ENCODE data around the gene GNB1L.

Gene GNB1L

DNA sequence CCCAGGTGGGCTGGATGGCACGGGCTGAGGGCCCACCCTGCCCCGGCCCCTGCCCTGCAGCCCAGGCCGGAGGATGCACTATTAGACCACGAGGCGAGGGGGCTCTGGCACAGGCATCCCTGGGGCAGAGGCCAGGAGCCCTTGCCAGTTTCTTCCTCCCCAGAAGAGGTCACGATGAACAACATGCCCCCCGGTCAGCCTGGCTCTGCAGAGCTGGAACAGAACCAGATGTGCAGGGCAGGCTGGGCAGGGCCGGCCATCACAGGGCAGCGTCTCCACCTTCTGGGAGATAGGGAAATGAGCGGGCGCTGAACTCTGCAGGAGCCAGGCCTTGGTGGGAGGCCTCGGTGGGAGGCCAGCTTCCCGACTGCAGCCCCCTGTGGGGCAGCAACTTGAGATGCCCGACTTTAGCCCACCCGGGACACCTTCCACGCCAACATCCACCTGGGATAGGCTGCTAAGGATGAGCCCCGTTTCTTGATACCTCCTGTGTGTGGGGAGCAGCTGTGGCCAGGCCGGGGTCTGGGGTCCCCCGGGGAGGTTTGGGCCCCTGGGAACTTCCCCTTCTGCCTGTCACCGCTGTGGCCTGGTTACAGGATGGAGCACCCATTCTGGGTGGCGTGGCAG is 21.8 kb upstream of the GNB1L start:
- DNase-seq (ENCODE audit: low spot score): no peak

DNA sequence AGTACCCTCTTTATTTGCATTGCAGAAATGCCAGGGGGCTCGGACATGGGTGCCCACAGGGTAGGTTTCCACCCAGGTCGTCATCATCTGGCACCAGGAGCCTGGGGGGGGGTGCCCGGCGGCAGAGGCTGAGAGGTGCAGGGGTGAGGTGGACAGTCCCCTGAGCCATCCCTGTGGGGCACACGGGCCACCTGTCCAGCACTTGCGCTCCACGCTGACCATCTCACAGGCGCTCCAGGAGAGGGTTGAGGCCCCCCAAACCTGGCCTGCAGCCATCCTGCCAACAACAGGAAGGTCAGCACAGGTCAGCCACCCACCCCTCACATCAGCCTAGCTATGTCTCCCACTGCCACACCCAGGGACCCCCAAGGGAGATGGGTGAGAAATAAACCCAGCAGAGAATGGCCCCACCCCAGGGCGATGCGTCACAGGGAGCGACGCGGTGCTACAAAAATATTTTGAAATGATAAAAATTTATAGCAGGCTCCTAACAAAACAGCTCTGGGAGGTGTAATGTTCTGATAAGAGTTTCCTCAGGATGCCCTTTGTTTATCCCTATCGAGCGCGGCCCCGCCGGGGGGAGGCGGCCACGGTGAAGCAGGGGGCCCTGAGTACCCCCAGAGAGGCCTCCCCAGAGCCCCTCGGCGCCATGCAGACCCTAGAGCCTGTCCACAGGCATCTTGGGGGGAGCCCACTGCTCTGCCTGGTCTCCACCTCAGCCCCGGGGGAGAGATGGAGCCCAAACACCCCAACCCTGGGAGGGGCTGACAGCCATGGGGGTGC is 21.0 kb upstream of the GNB1L start:
- no peak for DNase-seq (ENCODE audit: low spot score)

DNA sequence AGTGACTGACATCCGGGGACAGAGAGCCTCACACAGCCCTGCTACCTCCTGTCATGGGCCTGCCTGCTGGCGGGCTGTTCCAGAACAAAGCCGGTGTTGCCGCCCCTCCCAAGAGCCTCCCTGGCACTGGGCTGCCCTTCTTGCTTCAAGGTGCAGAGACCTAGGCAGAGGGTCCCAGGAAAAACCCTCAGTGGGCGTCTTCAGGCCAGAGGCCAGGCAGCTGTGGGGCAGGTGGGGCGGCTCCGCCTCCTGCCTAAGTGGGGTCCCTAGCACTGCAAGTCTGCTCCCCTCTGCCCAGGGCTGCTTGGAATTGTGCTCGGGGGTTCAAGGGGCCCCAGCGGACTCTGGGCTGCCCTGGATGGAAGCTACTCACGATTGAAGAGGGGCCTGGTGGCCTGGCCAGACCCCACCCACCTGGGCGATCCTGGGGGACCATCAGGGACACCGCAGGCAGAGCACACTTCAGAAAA is 20.4 kb upstream of the GNB1L start:
- no peak for DNase-seq (ENCODE audit: low spot score)

DNA sequence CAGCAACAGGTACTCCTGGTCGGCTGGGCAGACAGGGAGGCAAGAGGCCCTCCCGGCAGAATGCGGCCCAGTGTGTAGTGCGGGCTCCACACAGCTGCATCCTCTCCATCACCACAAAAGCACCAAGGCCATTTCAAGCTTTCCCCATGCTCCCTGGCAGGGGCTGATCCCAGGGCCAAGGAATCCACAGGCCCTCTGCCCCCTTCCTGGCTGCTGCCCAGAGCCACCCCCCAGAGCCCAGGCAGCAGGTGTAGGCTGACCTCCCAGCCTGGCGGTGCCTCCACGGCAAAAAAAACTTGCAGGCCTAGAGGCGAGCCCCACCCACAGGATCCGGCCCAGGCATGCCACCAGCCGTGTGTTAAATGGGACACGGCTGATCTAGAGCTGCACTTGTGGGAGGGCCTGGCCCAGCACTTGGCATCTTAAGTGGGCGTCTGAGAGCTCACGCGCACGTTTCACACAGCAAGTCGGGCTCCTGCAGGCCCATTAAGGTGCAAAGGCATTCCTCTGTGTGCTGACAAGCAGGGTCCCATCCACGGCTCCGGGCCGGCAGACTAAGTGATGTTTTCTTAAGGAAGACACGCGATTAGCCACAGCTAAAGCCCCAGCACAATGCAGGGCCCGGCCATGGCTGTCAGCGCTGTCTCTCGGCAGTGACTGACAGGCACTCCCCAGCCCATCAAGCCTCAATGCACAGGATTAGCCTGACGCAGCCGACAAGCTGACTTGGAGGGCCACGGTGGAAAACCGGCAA is 19.8 kb upstream of the GNB1L start:
- DNase-seq (ENCODE audit: low spot score): no peak

DNA sequence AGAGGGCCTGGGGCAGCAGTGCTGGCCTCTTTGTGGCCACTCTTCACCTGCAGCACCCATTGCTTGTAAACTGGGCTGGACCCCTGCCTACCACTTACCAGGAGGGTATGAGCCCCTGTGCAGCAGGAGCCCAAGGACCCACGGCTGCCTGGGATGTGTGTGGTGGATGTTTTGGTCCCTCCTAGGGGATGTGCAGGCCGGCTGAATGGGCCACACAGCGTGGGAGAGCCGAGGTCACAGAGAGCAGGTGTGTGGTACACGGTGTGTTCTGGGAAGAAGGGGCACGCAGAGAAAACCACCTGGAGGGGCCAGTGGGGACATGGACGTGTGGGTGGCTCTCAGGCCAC is 19.3 kb upstream of the GNB1L start:
- DNase-seq (ENCODE audit: low spot score): no peak

DNA sequence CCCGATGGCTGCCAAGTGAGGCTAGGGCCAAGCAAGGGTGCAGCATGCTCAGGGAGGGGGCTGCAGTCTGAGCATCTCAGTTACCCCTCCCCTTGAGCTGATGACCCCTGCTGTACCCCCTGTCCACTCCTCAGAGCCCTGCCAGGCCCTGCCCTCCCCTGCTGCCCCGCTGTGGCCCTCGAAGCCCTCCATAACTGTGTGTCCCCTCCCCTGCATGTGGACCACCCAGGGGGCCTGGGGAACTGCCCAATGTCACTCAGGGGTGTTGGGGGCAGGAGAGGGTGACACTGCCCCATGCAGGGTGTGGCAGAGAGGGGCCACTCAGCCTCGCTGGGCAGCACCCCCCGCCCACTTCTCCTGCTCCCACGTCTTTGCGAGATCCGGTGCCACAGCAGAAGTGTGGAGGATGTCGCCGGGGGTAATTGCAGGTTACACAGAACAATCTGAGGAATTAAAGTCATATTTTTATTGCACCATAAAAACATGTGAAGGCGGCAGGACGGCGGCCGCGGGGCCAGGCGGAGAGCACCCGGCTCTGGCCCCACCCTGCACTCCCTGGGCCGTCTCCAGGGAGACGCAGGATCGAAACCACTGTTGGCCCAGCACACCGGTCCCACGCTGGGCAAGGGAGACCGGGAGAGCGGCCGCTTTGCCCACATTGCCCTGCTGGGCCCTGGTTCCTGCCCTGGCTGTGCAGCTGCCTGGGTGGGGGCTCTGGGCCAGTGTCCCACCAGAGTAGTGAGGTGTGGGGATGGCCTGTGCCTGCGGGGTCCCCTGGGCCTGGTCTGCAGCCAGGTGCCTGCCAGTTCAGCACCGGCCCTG is 18.7 kb upstream of the GNB1L start:
- DNase-seq (ENCODE audit: low spot score): no peak

DNA sequence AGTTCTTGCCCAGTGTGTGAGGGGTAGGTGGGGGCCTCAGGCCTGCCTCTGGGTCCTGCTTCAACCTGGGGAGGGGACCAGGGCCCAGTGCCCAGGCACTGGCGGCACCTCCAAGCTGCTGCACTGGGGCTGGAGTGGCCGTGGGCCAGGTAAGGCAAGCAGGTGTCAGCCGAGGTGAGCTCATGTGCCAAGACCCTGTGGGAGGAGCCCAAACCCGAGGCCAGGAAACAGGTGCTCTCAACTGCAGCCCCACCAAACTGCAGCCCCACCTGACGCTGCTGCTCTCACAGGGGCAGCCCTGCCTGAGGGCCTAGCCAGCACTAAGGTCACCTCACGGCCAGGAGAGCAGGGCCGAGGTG is 18.1 kb upstream of the GNB1L start:
- no peak for DNase-seq (ENCODE audit: low spot score)

DNA sequence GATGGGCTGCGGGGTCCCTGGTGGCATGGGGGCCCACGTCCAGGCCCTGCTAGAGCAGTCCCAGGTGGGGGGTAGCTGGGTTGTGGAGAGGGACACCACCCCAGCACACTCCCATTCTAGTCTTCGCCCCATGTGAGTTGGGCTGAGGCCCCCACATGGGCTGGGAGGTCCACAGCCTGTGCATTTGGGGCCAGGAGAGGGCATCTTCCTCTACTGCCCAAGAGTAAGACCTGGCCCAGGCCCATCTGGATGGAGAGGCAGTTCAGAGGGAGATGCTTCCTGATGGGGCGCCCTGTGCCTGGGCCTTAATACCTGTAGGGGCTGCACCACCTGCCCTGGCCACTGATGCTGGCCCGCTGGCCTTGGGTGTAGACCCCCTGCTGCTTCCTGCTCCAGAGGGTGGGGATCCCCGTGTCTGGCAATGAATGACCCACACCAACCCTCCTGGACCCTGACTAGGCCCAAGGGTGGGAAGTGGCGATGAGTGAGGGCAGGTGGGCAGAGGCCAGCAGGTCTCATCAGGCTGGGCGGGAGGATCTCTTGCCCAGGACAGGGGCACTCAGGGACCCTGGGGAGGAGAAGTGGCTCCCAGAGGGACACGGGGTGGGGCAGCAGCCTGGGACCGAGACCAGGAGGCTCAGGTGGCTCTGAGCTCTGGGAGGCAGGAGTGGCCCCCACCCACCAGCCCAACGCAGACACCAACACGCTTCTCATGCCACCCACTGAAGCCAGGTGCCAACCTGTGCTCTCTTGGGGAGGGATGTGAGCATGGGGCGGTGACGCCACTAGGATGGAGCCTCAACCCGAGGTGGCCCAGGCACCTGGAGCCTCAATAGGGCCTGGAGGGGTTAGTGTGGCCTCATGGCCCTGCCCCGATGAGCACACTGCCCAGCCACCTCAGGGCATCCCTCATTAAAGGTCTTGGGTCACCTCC is 17.4 kb upstream of the GNB1L start:
- no peak for DNase-seq (ENCODE audit: low spot score)

DNA sequence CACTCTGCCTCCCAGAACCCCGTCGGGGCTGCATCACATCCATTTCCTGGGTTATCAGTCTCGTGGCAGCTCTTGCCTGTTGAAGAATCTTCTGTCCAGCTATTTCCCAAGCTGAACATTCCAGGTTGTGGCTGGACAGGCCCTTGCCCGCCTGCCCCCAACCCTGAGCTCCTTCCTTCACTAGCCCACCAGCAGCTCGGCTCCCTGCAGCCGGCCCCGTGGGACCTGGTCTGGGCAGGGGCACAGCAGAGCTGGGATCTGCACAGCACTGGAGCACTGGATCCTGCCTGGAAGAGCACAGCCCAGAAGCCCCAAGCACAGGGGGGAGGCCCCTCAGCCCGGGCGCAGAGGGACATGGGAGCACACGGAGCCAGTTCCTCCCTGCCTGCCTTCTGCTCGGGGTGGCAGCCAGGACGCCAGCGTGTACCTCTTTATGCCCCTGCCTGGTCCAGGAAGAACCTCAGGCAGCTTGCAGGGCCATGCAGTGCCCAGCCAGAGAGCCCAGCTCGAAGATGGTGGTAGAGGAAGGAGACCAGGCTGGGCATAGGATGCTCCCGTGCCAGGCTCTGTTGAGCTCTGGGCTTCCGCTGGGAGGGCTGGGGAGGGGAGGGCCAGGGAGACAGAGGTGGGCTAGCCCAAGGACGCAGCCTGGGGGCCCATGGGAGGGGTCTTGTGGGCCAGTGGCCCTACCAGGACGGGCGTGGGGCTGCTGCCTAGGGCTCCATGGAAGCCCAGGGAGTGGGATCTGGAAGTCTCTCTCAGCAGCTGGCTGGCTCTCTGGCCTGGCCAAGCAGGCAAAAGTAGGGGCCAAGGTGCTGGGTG is 16.6 kb upstream of the GNB1L start:
- no peak for DNase-seq (ENCODE audit: low spot score)

DNA sequence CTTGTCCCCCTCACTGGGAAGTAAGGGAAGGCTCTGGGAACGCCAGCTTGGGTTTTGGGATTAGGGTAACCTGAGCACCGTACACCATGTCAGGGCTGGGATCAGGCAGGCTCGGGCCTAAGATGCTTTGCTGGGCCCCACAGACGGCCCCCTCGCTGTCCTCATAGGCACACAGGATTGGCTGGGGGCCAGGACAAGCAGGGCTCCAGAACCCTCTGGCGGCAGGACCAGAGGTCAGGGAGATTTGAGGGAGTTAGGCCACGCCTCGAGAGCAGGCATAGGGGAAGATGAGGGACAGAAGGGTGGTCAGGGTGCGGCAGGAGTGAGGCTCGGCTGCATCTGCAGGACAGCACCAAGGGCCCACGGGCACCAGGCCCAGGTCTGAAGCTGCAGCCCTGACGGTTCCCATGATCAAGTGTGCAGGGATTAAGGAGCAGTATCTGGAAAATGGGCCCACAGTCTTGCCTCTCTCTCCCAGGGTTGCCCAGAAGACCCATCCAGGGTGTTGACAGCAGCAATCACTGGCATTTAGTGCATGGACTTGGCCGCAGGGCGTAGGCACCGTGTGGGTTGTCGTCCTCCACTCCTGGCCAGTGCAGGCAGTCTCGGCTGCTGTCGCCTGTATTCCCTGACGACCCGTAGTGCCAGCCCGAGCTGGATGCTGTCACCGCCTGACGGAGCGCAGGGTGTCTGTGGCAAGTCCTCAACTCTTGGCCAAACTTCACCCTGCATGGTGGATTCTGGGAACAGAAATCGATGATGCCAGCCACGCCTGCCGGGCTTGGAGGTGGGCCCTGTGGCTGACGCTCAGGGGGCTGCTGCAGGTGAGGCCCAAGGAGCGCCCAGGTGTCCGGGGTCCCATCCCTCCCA is 15.7 kb upstream of the GNB1L start:
- DNase-seq (ENCODE audit: low spot score): no peak

DNA sequence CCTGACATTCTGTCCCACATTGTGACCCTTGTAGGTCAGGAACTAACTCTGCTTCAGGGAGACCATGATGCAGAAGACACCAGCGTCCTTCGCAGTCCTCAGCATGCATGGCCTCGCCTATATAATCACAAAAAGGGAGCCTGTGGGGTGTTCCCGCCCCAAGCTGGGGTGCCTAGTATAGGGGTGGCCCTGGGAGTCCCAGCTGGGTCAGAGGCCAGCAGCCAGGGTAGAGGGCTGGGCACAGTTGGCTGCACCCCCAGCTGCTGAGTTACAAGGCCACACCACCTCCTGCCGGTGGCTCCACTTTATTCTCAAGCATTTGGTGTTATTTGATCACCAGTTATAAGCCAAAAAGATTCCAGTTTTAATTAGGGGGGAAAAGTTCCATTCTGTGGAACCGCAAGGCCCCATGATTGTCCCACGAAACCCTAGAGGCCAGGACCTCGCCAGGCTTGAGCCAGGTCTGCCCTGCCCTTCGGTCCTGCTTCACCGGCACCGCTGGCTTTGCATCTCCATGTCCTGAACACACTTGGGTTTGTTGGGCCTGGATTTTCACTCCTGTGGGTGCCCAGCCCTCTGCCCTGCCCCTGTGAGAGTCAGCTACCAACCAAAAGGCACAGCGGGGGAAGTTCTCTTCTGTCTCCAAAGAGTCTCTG is 15.0 kb upstream of the GNB1L start:
- DNase-seq (ENCODE audit: low spot score): no peak

DNA sequence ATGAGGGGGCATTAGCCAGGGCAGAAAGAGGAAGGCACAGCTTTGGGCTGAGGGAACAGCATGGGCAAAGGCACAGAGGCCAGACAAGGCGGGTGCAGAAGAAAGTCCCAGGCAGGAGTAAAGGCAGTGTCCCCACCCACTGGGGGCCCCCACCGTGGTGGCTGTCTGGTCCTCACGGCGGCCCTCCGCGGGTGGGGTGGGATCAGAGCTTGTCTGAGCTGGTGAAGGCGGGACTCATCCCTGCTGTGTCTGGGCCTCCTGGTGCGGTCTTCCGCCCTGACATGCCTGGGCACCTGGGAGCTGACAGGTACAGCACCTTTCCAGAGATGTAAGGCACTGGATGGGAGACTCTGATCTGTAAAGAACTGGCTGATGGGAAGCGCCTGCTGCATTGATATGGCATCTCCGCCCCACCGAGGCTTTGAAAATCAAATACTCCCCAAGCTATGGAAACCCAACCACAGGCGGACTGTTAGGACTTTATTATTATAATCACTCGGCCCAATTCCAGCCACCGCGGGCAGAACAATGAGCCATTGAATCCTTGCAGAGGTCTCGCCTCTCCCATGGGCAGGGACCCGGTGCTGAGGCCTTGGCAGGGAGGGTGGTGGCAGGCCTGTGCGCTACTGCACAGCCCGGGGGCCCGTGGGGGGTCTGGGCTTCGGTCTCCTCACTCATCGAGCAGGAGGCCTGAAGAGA is 14.2 kb upstream of the GNB1L start:
- no peak for DNase-seq (ENCODE audit: low spot score)

DNA sequence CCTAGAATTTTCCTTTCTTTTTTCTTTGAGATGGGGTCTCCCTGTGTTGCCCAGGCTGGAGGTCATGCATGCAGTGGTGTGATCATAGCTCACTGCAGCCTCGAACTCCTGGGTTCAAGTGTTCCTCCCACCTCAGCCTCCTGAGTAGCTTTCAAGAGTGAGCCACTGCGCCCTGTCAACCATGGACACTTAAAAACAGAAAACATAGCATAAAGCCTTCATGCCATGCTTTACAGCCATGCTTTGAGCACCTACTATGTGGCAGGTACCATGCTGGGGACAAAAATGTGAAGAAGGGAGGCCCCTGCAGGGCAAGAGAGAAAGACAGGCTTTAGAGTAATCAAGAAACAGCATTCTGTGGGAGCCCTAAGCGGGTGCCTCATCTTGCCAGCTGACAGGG is 13.7 kb upstream of the GNB1L start:
- no peak for DNase-seq (ENCODE audit: low spot score)

DNA sequence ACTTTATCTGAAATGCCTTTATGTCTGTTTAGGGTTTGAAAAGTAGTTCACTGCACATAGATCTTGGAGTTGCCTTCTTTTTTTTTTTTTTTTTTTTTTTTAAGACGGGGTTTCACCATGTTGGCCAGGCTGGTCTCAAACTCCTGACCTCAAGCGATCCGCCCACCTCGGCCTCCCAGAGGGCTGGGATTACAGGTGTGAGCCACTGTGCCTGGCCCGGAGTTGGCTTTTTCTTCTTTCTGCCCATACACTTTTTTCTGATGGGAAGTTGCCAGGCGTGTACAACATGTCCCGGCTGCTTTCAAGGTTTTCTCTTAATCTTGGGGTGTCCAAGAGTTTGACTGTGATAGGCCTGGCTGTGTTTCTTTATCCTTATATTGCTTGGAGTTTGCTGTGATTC is 12.9 kb upstream of the GNB1L start:
- DNase-seq (ENCODE audit: low spot score): no peak

DNA sequence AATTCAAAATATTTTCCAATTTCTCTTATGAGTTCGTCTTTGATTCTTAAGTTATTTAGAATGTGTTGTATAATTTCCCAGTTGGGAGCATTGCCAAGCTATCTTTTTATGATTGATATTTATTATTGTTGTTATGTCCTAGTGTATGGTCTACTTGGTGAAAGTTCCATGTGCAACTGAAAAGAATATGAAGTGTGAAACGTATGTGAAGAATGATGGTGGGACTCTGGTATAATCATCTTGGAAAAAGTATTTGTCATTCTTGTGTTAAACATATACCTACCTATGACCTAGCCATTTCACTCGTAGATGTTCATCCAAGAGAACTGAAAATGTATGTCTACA is 12.0 kb upstream of the GNB1L start:
- DNase-seq (ENCODE audit: low spot score): no peak

DNA sequence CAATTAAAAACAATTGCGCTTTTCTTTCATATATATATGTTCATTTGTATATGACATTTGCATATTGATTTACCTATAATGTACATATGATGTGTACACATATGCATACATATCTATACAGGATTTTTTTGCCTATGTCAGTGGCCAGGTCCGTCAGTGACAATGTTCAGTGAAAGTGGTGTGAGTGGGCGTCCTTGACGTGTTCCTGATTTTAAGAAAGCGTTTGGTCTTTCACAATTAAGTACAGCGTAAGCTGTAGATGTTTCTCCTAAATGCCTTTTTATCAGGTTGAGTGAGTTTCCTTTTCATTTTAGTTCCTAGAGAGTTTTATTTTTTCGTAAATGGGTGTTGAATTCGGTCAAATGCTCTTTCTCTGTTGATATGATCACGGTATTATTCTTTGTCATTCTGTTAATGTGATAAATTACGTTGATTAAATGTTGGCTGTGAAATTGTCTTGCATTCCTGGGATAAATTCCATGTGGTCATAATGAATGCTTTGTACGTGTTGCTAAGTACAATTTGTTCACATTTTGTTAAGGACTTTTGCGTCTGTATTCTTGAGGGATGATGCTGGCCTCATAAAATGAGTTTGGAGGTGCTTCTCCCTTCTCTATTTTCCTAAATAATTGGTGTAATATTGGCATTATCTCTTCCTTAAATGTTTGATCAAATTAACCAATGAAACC is 10.6 kb upstream of the GNB1L start:
- DNase-seq (ENCODE audit: low spot score): no peak

DNA sequence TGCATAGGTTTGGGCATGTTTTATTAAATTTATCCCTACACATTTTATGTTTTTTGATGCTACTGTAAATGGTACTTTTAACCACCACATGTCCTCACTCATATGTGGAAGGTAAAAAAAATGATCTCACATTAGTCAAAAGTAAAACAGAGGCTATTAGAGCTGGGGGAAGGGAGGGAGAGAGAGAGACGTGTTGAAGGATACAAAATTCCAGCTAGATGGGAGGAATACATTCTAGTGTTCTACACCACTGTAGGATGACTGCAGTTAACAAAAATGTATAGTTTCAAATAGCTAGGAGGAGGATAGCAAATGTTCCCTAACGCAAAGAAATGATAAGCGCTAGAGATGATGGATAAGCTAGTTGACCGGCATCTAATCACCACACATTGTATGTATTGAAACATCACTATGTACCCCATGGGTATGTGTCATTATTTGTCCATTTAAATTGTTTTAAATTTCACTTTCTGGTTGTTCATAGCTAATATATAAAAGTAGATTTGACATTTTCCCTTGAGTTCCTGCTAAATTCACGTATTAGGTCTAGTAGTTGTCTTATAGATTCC is 9.9 kb upstream of the GNB1L start:
- DNase-seq (ENCODE audit: low spot score): no peak

Data from HuH-7 (cell line).